Mesendoderm (in vitro differentiated cells): Measurements from ENCODE around the gene KRT222. TPM values are rescaled to one million over a fixed set of nuclear protein-coding genes. Genes with fewer than 3 reads are reported as not detected.
A peak's percentile ranks its signal among the peaks of the same experiment; 100 is the strongest.

Source experiments
- DNase-seq: peaks from one replicate; pipeline ENCODE4 v3.0.0; 2013
- H2AK5ac ChIP-seq: 2 replicates; pipeline ENCODE4 v1.6.1; 2013; ENCODE audit warnings: low read length, inconsistent platforms
- H2BK120ac ChIP-seq: 2 replicates; pipeline ENCODE4 v1.6.1; 2013; ENCODE audit warnings: low read depth, mild to moderate bottlenecking, low read length, moderate library complexity, mixed read lengths
- H2BK15ac ChIP-seq: replicated peaks from 2 replicates; pipeline ENCODE4 v1.6.1; 2013; ENCODE audit warnings: low read depth, mild to moderate bottlenecking, moderate library complexity
- H2BK5ac ChIP-seq: 2 replicates; pipeline ENCODE4 v1.6.1; 2013; ENCODE audit warnings: low read length, inconsistent platforms
- H3K18ac ChIP-seq: 2 replicates; pipeline ENCODE4 v1.6.1; 2013; ENCODE audit warnings: mild to moderate bottlenecking, low read length, mixed read lengths
- H3K23ac ChIP-seq: one replicate; pipeline ENCODE4 v1.6.1; 2013; ENCODE audit warnings: low read length
- H3K27ac ChIP-seq: 2 replicates; pipeline ENCODE4 v1.5.1; 2013; ENCODE audit warnings: low read depth, mild to moderate bottlenecking, inconsistent platforms, low read length, moderate library complexity
- H3K27me3 ChIP-seq: 2 replicates; pipeline ENCODE4 v1.6.1; 2013; ENCODE audit warnings: low read length, control low read depth, mild to moderate bottlenecking, inconsistent platforms; ENCODE audit not compliant: insufficient read depth, poor library complexity
- H3K36me3 ChIP-seq: 2 replicates; pipeline ENCODE4 v1.6.1; 2013; ENCODE audit warnings: low read length, inconsistent platforms; ENCODE audit not compliant: control insufficient read depth, insufficient read depth
- H3K4ac ChIP-seq: one replicate; pipeline ENCODE4 v1.6.1; 2013; ENCODE audit warnings: low read depth, mild to moderate bottlenecking, low read length, moderate library complexity
- H3K4me1 ChIP-seq: 2 replicates; pipeline ENCODE4 v1.6.1; 2013; ENCODE audit warnings: low read depth, low read length, inconsistent platforms; ENCODE audit not compliant: control insufficient read depth
- H3K4me2 ChIP-seq: 2 replicates; pipeline ENCODE4 v1.6.1; 2013; ENCODE audit warnings: low read length
- H3K4me3 ChIP-seq: 2 replicates; pipeline ENCODE4 v1.5.1; 2013; ENCODE audit warnings: mild to moderate bottlenecking, low read length
- H3K56ac ChIP-seq: one replicate; pipeline ENCODE4 v1.6.1; 2013; ENCODE audit warnings: low read length
- H3K79me1 ChIP-seq: 2 replicates; pipeline ENCODE4 v1.6.1; 2013; ENCODE audit warnings: low read length, inconsistent platforms
- H3K79me2 ChIP-seq: 2 replicates; pipeline ENCODE4 v1.6.1; 2013; ENCODE audit warnings: mild to moderate bottlenecking, low read length; ENCODE audit not compliant: control insufficient read depth, insufficient read depth
- H3K9ac ChIP-seq: 2 replicates; pipeline ENCODE4 v1.6.1; 2013; ENCODE audit warnings: low read length, inconsistent platforms
- H4K5ac ChIP-seq: one replicate; pipeline ENCODE4 v1.6.1; 2013; ENCODE audit warnings: low read length
- H4K8ac ChIP-seq: one replicate; pipeline ENCODE4 v1.6.1; 2013; ENCODE audit warnings: low read depth, mild to moderate bottlenecking, control low read depth, low read length, moderate library complexity
- WGBS: extraction: QIAGEN DNeasy Blood & Tissue Kit; methylation state at CpG from one replicate; pipeline ENCODE4 v1.1.7; 2013; ENCODE audit warnings: low lambda C conversion rate, missing lambda C conversion rate; ENCODE audit not compliant: insufficient coverage; ENCODE audit errors: extremely low coverage; 5-methylcytosine and 5-hydroxymethylcytosine counted together
- polyA plus RNA-seq, 2 experiments: library from polyadenylated mRNA; stranded (reverse); fragments of 200-250 nt; gene quantifications; one replicate each; pipeline ENCODE4 v1.2.3, GENCODE V29; 2013

KRT222 gene
- polyA plus RNA-seq (2013, experiment 1 of 2) = 0.48 TPM
- polyA plus RNA-seq (2013, experiment 2 of 2) = 0.50 TPM

- DNase-seq = peak; percentile 44
- H3K9ac ChIP-seq = peak within 1 kb of the TSS; percentile 30
- H2BK120ac ChIP-seq = no peak within 1 kb of the TSS
- H4K8ac ChIP-seq = no peak within 1 kb of the TSS
- no peak within 1 kb of the TSS for H3K4ac ChIP-seq
- H4K5ac ChIP-seq = no peak within 1 kb of the TSS
- H3K36me3 ChIP-seq = no peaks in the 10 kb centered on the region
- H2BK5ac ChIP-seq = no peak within 1 kb of the TSS
- H3K79me2 ChIP-seq = no peaks in the 10 kb centered on the region
- H3K4me3 ChIP-seq = no peak within 1 kb of the TSS
- peak within 1 kb of the TSS; percentile 54 for H3K4me2 ChIP-seq
- no peak within 1 kb of the TSS for H2AK5ac ChIP-seq
- H3K4me1 ChIP-seq = no peaks in the 10 kb centered on the region
- no peak within 1 kb of the TSS for H3K27ac ChIP-seq
- WGBS = no CpG with 5 or more reads among the region's 12 CpGs
- peak within 1 kb of the TSS; percentile 46 for H3K56ac ChIP-seq
- H3K18ac ChIP-seq = peak within 1 kb of the TSS; percentile 68
- H3K23ac ChIP-seq = no peak within 1 kb of the TSS
- no peaks in the 10 kb centered on the region for H3K27me3 ChIP-seq
- H2BK15ac ChIP-seq = peak within 1 kb of the TSS; percentile 64
- H3K79me1 ChIP-seq = no peaks in the 10 kb centered on the region
Measured at GRCh38 chr17:40664582-40665333, at the start of gene KRT222. Gene KRT222 (minus strand): TSS chr17:40665177. CDS start chr17:40665099, 78 bp downstream.

- H3K4ac ChIP-seq = no peak overlapping the region
- no peaks in the 10 kb centered on the region for H3K79me2 ChIP-seq
- WGBS = no CpG with 5 or more reads among the region's 6 CpGs
- H3K27ac ChIP-seq = no peak overlapping the region
- H3K23ac ChIP-seq = no peak overlapping the region
- no peak overlapping the region for H3K18ac ChIP-seq
- no peaks in the 10 kb centered on the region for H3K79me1 ChIP-seq
- H4K5ac ChIP-seq = no peak overlapping the region
- H3K36me3 ChIP-seq = no peaks in the 10 kb centered on the region
- no peak overlapping the region for H2BK120ac ChIP-seq
- no peak overlapping the region for H3K4me3 ChIP-seq
- H3K27me3 ChIP-seq = no peaks in the 10 kb centered on the region
- H2AK5ac ChIP-seq = no peak overlapping the region
- no peak overlapping the region for H3K4me2 ChIP-seq
- no peak overlapping the region for H2BK5ac ChIP-seq
- H4K8ac ChIP-seq = no peak overlapping the region
- no peaks in the 10 kb centered on the region for H3K4me1 ChIP-seq
- H3K56ac ChIP-seq = no peak overlapping the region
- no peak for DNase-seq
- H3K9ac ChIP-seq = no peak overlapping the region
- no peak overlapping the region for H2BK15ac ChIP-seq
Measured at GRCh38 chr17:40714473-40714872, 49.5 kb upstream of the KRT222 start.

GRCh38 chr17:40707745-40708144 lies 42.8 kb upstream of the KRT222 start:
- no peak overlapping the region for H2BK5ac ChIP-seq
- no peak overlapping the region for H4K5ac ChIP-seq
- no peak for DNase-seq
- no peak overlapping the region for H4K8ac ChIP-seq
- H3K27ac ChIP-seq = no peak overlapping the region
- no peak overlapping the region for H3K4ac ChIP-seq
- H3K4me2 ChIP-seq = no peak overlapping the region
- no peaks in the 10 kb centered on the region for H3K4me1 ChIP-seq
- no peak overlapping the region for H3K18ac ChIP-seq
- H3K9ac ChIP-seq = no peak overlapping the region
- no peaks in the 10 kb centered on the region for H3K79me1 ChIP-seq
- H2BK15ac ChIP-seq = no peak overlapping the region
- no peak overlapping the region for H2BK120ac ChIP-seq
- no peaks in the 10 kb centered on the region for H3K79me2 ChIP-seq
- H3K27me3 ChIP-seq = no peaks in the 10 kb centered on the region
- WGBS = no CpG with 5 or more reads among the region's 7 CpGs
- no peak overlapping the region for H3K23ac ChIP-seq
- no peaks in the 10 kb centered on the region for H3K36me3 ChIP-seq
- H3K4me3 ChIP-seq = no peak overlapping the region
- no peak overlapping the region for H3K56ac ChIP-seq
- H2AK5ac ChIP-seq = no peak overlapping the region

- Histone ChIP-seq H3K23ac (no peak overlapping the region), H3K27ac (no peak overlapping the region), H3K56ac (no peak overlapping the region), H2BK15ac (no peak overlapping the region), H2BK120ac (no peak overlapping the region), H4K5ac (no peak overlapping the region), H3K79me2 (no peaks in the 10 kb centered on the region), H4K8ac (no peak overlapping the region), H3K4me3 (no peak overlapping the region), H3K4ac (no peak overlapping the region), H2BK5ac (no peak overlapping the region), H3K18ac (no peak overlapping the region), H3K36me3 (no peaks in the 10 kb centered on the region), H3K4me2 (no peak overlapping the region), H3K4me1 (no peaks in the 10 kb centered on the region), H2AK5ac (no peak overlapping the region), H3K79me1 (no peaks in the 10 kb centered on the region), H3K9ac (no peak overlapping the region), H3K27me3 (no peaks in the 10 kb centered on the region)
- no peak for DNase-seq
- WGBS = no CpG with 5 or more reads among the region's 4 CpGs
Measured at GRCh38 chr17:40705584-40705983, 40.6 kb upstream of the KRT222 start.

GRCh38 chr17:40703652-40704051 lies 38.7 kb upstream of the KRT222 start, which contains the start of gene KRT24:
Gene KRT24 (minus strand): TSS chr17:40703752. CDS start chr17:40703693, 59 bp downstream.
- Histone ChIP-seq H3K23ac (no peak within 1 kb of the TSS), H3K4me1 (no peaks in the 10 kb centered on the region)

More at GRCh38 chr17:40703652-40704051, 38.7 kb upstream of the KRT222 start, which contains the start of gene KRT24:
- Histone ChIP-seq H3K4ac (no peak within 1 kb of the TSS), H3K4me2 (no peak within 1 kb of the TSS), H3K9ac (no peak within 1 kb of the TSS), H3K79me1 (no peaks in the 10 kb centered on the region), H2BK15ac (no peak within 1 kb of the TSS), H4K5ac (no peak within 1 kb of the TSS), H3K4me3 (no peak within 1 kb of the TSS), H3K27me3 (no peaks in the 10 kb centered on the region), H3K56ac (no peak within 1 kb of the TSS), H2BK5ac (no peak within 1 kb of the TSS), H3K36me3 (no peaks in the 10 kb centered on the region), H3K79me2 (no peaks in the 10 kb centered on the region), H3K27ac (no peak within 1 kb of the TSS), H4K8ac (no peak within 1 kb of the TSS), H2BK120ac (no peak within 1 kb of the TSS), H3K18ac (no peak within 1 kb of the TSS), H2AK5ac (no peak within 1 kb of the TSS)
- WGBS = no CpG with 5 or more reads among the region's 7 CpGs
- DNase-seq = peak; percentile 10
